Activated naive CD8-positive, alpha-beta T cell treated with anti-CD3 and anti-CD28 coated beads for 36 hours (primary cell): Measurements from ENCODE around the gene FOXC1. TPM values are rescaled to one million over a fixed set of nuclear protein-coding genes. Genes with fewer than 3 reads are reported as not detected.

Experiments used
- DNase-seq: peaks from one replicate; pipeline ENCODE4 v3.0.0; 2021
- H3K27ac Mint-ChIP-seq: one replicate; pipeline ENCODE4 v1.8.0; 2022; ENCODE audit warnings: mild to moderate bottlenecking, moderate library complexity, mixed read lengths
- H3K27me3 Mint-ChIP-seq: one replicate; pipeline ENCODE4 v1.8.0; 2022; ENCODE audit warnings: mild to moderate bottlenecking, mixed read lengths
- H3K36me3 Mint-ChIP-seq: one replicate; pipeline ENCODE4 v1.8.0; 2021; ENCODE audit warnings: mild to moderate bottlenecking, mixed read lengths
- H3K4me1 Mint-ChIP-seq: one replicate; pipeline ENCODE4 v1.8.0; 2021; ENCODE audit warnings: mixed read lengths
- H3K4me3 Mint-ChIP-seq: one replicate; pipeline ENCODE4 v1.8.0; 2022; ENCODE audit warnings: mild to moderate bottlenecking, moderate library complexity, mixed read lengths
- H3K9me3 Mint-ChIP-seq: one replicate; pipeline ENCODE4 v1.8.0; 2022; ENCODE audit warnings: mixed read lengths
- total RNA-seq, 2 experiments: library from RNA; stranded (reverse); gene quantifications; one replicate each; pipeline ENCODE4 v1.2.3, GENCODE V29; 2021

FOXC1 gene
- total RNA-seq, 2 experiments from 2014 or later = not detected

GRCh38 chr6:1629316-1629715 lies 19.6 kb downstream of the FOXC1 start:
- Mint-ChIP-seq H3K36me3 (peaks cover 4% of the 10 kb centered on the region), H3K9me3 (no peaks in the 10 kb centered on the region), H3K27ac (no peak overlapping the region), H3K4me1 (peaks cover 6% of the 10 kb centered on the region), H3K4me3 (no peak overlapping the region), H3K27me3 (peaks cover 70% of the 10 kb centered on the region)
- DNase-seq = no peak

- H3K4me3 Mint-ChIP-seq = no peak overlapping the region
- H3K27me3 Mint-ChIP-seq = peaks cover 63% of the 10 kb centered on the region
- no peaks in the 10 kb centered on the region for H3K9me3 Mint-ChIP-seq
- peaks cover 8% of the 10 kb centered on the region for H3K36me3 Mint-ChIP-seq
- peaks cover 3% of the 10 kb centered on the region for H3K4me1 Mint-ChIP-seq
- no peak for DNase-seq
- H3K27ac Mint-ChIP-seq = no peak overlapping the region
Observed at GRCh38 chr6:1630212-1630770, 20.6 kb downstream of the FOXC1 start.

- no peak for DNase-seq
- Mint-ChIP-seq H3K4me1 (no peaks in the 10 kb centered on the region), H3K4me3 (no peak overlapping the region), H3K27me3 (peaks cover 58% of the 10 kb centered on the region), H3K36me3 (peaks cover 5% of the 10 kb centered on the region), H3K9me3 (no peaks in the 10 kb centered on the region), H3K27ac (no peak overlapping the region)
Observed at GRCh38 chr6:1630771-1631217, 21.1 kb downstream of the FOXC1 start.

- Mint-ChIP-seq H3K9me3 (no peaks in the 10 kb centered on the region), H3K36me3 (peaks cover 5% of the 10 kb centered on the region), H3K27me3 (peaks cover 54% of the 10 kb centered on the region), H3K4me1 (no peaks in the 10 kb centered on the region), H3K4me3 (no peak overlapping the region), H3K27ac (no peak overlapping the region)
- DNase-seq = no peak
Observed at GRCh38 chr6:1631251-1631650, 21.5 kb downstream of the FOXC1 start.

GRCh38 chr6:1633366-1634021 lies 23.8 kb downstream of the FOXC1 start:
- Mint-ChIP-seq H3K36me3 (peaks cover 5% of the 10 kb centered on the region), H3K4me1 (no peaks in the 10 kb centered on the region), H3K4me3 (no peak overlapping the region), H3K27me3 (peaks cover 31% of the 10 kb centered on the region), H3K27ac (no peak overlapping the region), H3K9me3 (no peaks in the 10 kb centered on the region)
- no peak for DNase-seq

GRCh38 chr6:1634081-1634480 lies 24.4 kb downstream of the FOXC1 start:
- H3K9me3 Mint-ChIP-seq = no peaks in the 10 kb centered on the region
- H3K27ac Mint-ChIP-seq = no peak overlapping the region
- DNase-seq = no peak
- H3K36me3 Mint-ChIP-seq = peaks cover 5% of the 10 kb centered on the region
- peaks cover 25% of the 10 kb centered on the region for H3K27me3 Mint-ChIP-seq
- H3K4me1 Mint-ChIP-seq = no peaks in the 10 kb centered on the region
- no peak overlapping the region for H3K4me3 Mint-ChIP-seq

GRCh38 chr6:1635305-1636010 lies 25.7 kb downstream of the FOXC1 start:
- no peaks in the 10 kb centered on the region for H3K9me3 Mint-ChIP-seq
- no peak overlapping the region for H3K4me3 Mint-ChIP-seq
- H3K27ac Mint-ChIP-seq = no peak overlapping the region
- peaks cover 17% of the 10 kb centered on the region for H3K27me3 Mint-ChIP-seq
- no peaks in the 10 kb centered on the region for H3K4me1 Mint-ChIP-seq
- DNase-seq = no peak
- peaks cover 5% of the 10 kb centered on the region for H3K36me3 Mint-ChIP-seq

GRCh38 chr6:1636272-1636825 lies 26.6 kb downstream of the FOXC1 start:
- H3K27me3 Mint-ChIP-seq = peaks cover 12% of the 10 kb centered on the region
- H3K9me3 Mint-ChIP-seq = no peaks in the 10 kb centered on the region
- peaks cover 5% of the 10 kb centered on the region for H3K36me3 Mint-ChIP-seq

GRCh38 chr6:1636971-1637871 lies 27.5 kb downstream of the FOXC1 start:
- Mint-ChIP-seq H3K4me1 (no peaks in the 10 kb centered on the region), H3K4me3 (no peak overlapping the region), H3K9me3 (no peaks in the 10 kb centered on the region), H3K36me3 (peaks cover 5% of the 10 kb centered on the region), H3K27me3 (peaks cover 12% of the 10 kb centered on the region), H3K27ac (no peak overlapping the region)
- no peak for DNase-seq

More at GRCh38 chr6:1636272-1636825, 26.6 kb downstream of the FOXC1 start:
- H3K27ac Mint-ChIP-seq = no peak overlapping the region
- H3K4me3 Mint-ChIP-seq = no peak overlapping the region
- no peaks in the 10 kb centered on the region for H3K4me1 Mint-ChIP-seq
- no peak for DNase-seq

- Mint-ChIP-seq H3K4me1 (no peaks in the 10 kb centered on the region), H3K9me3 (no peaks in the 10 kb centered on the region), H3K27me3 (no peaks in the 10 kb centered on the region), H3K27ac (no peak overlapping the region), H3K4me3 (no peak overlapping the region), H3K36me3 (peaks cover 4% of the 10 kb centered on the region)
- no peak for DNase-seq
Observed at GRCh38 chr6:1639430-1639829, 29.7 kb downstream of the FOXC1 start.

- Mint-ChIP-seq H3K4me1 (no peaks in the 10 kb centered on the region), H3K9me3 (no peaks in the 10 kb centered on the region), H3K4me3 (no peak overlapping the region), H3K27ac (no peak overlapping the region), H3K36me3 (no peaks in the 10 kb centered on the region), H3K27me3 (no peaks in the 10 kb centered on the region)
- DNase-seq = no peak
Observed at GRCh38 chr6:1640476-1640875, 30.8 kb downstream of the FOXC1 start.

- Mint-ChIP-seq H3K4me3 (no peak overlapping the region), H3K4me1 (no peaks in the 10 kb centered on the region), H3K36me3 (no peaks in the 10 kb centered on the region)
Observed at GRCh38 chr6:1641343-1641885, 31.7 kb downstream of the FOXC1 start.

GRCh38 chr6:1643111-1643510 lies 33.4 kb downstream of the FOXC1 start:
- Mint-ChIP-seq H3K27me3 (no peaks in the 10 kb centered on the region), H3K9me3 (no peaks in the 10 kb centered on the region), H3K4me3 (no peak overlapping the region), H3K27ac (no peak overlapping the region), H3K36me3 (no peaks in the 10 kb centered on the region), H3K4me1 (no peaks in the 10 kb centered on the region)
- DNase-seq = no peak

More at GRCh38 chr6:1641343-1641885, 31.7 kb downstream of the FOXC1 start:
- DNase-seq = no peak
- Mint-ChIP-seq H3K9me3 (no peaks in the 10 kb centered on the region), H3K27ac (no peak overlapping the region), H3K27me3 (no peaks in the 10 kb centered on the region)

- no peak for DNase-seq
- Mint-ChIP-seq H3K9me3 (no peaks in the 10 kb centered on the region), H3K27me3 (no peaks in the 10 kb centered on the region), H3K4me3 (no peak overlapping the region), H3K4me1 (no peaks in the 10 kb centered on the region), H3K36me3 (no peaks in the 10 kb centered on the region), H3K27ac (no peak overlapping the region)
Observed at GRCh38 chr6:1643830-1644445, 34.2 kb downstream of the FOXC1 start.
